ENCODE data around the gene SLC3A2.
"Not testable (repeated sequence)": the region's sequence is repeated elsewhere in the genome, so short reads cannot be mapped to it uniquely, and the experiment has no call there.

Gene SLC3A2

DNA sequence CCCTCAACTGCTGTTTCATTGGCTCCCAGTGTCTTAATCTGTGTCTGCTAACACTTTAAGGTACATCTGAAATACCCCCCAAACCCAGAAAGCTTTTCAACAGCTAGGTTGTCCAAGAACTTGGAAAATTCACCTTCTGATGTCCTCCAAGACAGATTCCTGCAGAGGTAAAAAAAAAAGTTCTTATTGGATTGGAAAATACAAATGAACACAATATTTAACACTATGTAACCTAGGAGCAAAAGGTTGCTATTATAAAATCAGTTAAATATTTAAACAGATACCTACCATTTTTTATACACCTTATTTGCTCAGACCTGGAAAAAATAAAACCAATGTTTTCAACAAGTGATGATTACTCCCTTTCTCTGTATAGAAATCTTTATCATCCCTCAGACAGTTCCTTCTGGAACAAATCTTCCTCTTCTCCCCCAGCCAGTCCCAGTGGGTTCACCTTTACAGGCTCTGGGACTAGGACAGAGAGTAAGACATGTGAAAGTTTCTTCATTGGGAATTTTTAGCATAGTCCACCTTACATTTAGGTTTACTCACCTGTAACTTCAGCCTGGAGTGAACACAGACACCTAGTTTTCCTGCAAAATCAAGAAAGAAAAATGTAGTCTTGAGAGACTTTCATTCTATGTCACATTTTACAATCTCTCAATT is 28.0 kb upstream of the SLC3A2 start:
- DNase-seq (ENCODE audit: low read depth), result no peak

DNA sequence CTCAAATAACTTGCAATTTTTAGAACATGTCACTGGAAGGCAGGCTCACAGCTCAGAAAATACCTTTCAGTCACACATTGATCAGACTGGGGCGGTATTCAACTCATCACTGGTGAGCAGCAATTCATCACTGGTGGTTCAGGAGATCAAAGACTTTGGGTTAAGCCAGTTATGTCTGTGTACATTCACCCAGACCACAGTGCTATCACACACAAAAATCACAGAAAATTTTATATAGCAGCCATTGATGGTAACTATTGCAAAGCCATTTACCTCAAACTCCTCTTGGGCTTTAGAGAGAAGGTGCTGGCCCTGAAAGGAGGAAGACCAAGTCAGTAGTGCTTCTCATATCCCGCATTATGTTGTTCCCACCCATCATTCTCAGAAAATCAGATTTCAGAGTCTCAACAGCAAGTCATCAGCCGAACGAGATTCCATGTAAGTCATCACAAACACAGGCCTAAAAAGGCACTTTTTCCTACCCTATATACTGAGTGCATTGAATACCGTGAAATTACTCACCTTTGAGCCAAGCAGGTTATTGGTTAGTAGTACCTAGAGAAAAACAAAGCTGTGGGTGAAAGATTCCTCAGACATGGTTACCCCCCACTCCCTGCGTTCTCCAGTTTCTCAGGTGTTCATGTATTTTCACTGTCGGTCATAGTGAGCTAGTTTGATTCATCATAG is 27.3 kb upstream of the SLC3A2 start:
- no peak for DNase-seq (ENCODE audit: low read depth)

DNA sequence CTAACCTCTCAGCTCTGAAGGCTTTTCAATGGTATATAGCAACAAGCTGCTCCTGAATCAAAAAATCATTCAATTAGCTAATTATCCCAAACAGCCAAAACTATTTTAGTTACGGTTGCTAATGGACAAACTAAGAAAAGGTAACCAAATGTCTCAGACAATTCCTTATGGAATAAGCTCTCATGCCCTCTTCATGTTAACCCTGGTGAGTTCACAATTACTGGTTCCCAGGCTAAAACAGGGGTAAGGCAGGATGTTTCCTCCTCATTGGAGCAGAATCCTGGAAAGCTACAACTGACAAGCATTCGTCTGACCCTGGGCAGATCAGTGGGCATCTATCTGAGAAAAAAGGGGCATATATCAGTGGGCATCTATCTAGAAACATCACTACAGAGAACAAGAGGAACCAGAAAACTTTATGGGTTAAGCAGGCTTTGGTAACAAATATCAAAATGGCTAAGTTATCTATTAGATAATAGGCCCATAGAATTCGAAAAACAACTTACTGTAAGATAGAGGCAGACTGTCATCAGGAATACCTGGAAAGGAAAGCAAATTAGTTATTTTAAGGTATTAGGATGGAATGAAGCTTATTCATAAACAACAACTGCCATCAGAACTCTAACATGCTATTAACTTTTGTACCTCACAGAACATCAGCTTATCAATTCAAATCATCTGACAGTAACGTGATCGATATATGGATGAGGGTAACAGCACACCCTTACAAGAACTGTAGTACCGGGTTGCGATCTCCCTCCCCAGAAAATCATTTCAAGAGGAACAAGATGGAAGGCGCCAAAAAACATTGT is 26.5 kb upstream of the SLC3A2 start:
- no peak for DNase-seq (ENCODE audit: low read depth)

DNA sequence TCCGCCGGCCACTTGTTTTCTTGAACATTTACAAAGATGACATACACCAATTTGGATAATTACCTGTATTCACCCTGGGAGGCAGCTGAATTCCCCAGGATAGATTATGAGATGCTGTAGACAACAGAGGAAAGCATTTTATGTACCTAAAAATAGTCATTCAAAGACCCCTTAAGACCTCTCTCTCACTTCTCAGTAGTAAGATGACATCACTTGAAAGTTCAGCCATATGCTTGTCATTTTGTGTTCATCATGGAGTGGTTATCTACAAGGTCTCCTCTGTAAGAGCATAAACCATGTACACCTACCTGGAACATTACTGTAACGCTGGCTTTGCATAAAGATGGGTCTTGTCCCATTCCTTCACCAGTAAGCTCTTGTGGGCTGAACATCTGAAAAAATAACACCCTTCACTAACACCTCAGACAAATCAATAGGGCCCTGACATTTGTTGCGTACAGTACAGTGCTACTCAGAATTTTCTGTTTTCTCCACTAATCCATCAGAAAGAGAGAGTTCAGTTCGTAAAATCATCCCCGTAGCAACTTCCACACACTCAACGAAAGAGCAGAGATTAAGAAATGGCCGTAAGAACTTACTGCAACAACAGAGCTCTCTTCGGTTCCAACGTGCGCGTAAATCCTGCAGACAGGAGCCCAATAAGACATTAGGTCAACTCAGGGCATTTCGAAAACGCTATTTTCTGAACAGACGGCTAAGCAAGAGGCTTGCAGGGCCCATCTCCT is 25.7 kb upstream of the SLC3A2 start:
- no peak for DNase-seq (ENCODE audit: low read depth)

DNA sequence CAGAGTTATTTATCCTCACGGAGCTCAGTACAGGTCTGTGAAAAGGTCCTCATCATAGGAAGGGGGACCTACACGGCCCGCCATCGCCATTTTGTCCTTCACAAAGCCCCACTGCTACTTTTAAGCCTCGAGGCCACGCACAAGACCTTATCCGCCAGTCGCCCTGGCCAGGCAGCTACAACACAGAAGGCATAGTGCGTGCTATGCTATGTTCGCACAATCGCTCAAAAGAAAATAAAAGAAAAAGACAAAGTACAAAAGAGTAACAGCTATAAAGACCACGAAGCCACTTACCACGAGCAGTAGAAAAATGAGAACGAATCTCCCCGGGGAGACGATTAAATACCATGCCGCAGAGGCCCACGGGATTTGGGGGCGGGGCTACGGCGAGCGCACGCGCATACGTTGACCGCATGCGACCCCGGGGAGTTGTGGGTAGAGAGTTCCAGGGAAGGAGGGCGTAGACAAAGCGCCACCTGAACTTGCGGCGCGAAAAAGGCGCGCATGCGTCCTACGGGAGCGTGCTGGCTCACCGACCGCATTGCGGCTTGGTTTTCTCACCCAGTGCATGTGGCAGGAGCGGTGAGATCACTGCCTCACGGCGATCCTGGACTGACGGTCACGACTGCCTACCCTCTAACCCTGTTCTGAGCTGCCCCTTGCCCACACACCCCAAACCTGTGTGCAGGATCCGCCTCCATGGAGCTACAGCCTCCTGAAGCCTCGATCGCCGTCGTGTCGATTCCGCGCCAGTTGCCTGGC is 24.9 kb upstream of the SLC3A2 start:
- DNase-seq (ENCODE audit: low read depth), result peak; percentile 97

DNA sequence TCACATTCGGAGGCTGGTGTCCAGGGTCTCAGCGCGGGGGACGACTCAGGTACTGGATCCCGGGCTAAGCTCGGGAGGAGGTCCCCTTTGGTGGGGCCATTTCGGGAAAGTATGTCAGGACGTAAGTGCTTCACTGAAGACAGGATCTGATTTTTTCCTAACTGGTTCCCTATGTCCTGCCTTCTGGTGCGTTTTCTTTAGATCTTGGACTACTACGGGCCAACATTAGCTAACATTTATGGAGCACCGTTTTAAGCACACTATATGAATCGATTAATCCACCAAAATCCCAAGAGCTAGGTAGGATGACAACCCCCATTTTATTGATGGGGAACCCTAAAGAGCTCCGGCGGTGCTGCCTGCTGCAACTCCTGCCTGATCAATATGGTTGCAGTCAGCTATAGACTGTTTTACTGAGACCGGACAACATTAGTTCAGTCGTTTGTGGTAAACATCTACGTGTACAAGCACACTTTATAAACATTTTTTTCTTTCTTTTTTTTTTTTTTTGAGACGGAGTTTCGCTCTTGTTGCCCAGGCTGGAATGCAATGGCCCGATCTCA is 24.3 kb upstream of the SLC3A2 start:
- DNase-seq (ENCODE audit: low read depth), result no peak

DNA sequence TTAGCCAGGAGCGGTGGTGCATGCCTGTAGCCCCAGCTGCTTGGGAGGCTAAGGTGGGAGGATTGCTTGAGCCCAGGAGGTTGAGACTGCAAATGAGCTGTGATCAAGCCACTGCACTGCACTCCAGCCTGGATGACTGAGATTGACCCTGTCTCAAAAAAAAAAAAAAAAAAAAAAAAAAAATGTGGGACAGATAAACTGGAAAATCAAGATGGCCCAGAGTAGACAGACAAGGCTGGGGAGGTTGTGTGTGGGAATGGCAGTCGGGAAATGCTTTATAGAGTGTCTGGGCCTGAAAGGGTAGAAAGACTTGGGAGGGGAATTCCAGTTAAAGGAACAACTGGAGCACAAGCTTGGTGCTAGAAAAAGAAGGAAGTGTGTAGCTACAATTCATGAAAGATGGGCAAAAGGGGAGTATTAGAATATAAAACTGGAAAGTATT is 23.1 kb upstream of the SLC3A2 start:
- no peak for DNase-seq (ENCODE audit: low read depth)

DNA sequence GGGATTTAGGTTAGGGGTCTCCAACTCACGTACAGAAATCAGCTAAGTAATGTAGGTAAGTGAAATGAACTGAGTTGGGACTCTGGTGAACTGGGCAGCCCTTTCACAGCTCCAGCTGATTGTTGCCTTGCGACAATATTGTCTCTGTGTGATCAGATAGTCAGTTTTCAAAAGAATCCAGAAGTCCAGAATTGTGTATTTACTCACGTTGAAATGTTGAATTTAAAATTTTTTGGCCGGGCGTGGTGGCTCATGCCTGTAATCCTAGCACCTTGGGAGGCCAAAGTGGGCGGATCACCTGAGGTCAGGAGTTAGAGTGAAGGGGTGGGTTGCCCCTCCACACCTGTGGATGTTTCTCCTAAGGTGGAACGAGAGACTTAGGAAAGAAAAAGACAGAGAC is 22.5 kb upstream of the SLC3A2 start:
- no peak for DNase-seq (ENCODE audit: low read depth)

DNA sequence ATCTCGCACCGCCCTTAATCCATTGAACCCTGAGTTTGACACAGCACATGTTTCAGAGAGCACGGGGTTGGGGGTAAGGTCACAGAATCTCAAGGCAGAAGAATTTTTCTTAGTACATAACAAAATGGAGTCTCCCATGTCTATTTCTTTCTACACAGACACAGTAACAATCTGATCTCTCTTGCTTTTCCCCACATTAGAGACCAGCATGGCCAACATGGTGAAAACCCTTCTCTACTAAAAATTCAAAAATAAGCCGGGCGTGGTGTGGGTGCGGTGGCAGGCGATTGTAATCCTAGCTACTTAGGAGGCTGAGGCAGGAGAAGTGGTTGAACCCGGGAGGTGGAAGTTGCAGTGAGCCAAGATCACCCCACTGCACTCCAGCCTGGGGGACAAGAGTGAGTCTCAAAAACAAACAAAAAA is 21.4 kb upstream of the SLC3A2 start:
- DNase-seq (ENCODE audit: low read depth), result not testable (repeated sequence)

DNA sequence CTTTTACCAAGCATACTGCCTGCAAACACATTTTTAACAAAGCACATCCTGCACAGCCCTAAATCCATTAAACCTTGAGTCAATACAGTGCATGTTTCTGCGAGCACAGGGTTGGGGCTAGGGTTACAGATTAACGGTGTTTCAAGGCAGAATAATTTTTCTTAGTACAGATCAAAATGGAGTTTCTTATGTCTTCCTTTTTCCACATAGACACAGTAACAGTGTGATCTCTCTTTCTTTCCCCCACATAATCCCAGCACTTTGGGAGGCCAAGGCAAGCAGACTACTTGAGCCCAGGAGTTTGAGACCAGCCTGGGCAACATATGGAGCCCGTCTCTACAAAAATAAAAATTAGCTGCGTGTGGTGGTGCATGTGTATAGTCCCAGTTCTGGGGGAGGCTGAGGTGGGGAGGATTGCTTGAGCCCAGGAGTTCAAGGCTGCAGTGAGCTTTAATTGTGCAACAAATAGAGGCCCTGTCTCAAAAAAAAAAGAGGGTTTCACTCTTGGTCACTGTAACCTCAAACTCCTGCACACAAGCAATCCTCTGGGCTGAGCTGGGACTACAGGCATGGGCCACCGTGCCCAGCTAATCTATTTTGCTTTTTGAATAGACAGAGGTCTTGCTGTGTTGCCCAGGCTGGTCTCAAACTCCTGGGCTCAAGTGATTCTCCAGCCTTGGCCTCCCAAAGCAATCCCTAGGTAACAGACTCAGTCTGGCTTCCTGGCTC is 19.7 kb upstream of the SLC3A2 start:
- no peak for DNase-seq (ENCODE audit: low read depth)

DNA sequence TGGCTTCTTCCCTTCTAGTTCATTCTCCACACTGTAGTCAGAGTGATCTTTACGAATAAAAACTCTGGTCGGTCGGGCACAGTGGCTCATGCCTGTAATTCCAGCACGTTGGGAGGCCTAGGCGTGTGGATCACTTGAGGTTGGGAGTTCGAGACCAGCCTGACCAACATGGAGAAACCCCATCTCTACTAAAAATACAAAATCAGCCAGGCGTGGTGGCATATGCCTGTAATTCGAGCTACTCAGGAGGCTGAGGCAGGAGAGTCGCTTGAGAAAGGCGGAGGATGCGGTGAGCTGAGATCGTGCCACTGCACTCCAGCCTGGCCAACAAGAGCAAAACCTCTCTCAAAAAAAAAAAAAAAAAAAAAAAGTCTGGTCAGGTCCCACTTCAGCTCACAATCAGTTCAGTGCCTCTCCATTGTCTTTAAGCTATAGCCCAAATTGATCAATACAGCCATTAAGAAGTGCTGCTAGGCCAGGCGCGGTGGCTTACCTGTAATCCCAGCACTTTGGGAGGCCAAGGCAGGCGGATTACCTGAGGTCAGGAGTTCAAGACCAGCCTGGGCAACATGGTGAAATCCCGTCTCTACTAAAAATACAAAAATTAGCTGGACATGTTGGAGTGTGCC is 19.0 kb upstream of the SLC3A2 start:
- not testable (repeated sequence) for DNase-seq (ENCODE audit: low read depth)

DNA sequence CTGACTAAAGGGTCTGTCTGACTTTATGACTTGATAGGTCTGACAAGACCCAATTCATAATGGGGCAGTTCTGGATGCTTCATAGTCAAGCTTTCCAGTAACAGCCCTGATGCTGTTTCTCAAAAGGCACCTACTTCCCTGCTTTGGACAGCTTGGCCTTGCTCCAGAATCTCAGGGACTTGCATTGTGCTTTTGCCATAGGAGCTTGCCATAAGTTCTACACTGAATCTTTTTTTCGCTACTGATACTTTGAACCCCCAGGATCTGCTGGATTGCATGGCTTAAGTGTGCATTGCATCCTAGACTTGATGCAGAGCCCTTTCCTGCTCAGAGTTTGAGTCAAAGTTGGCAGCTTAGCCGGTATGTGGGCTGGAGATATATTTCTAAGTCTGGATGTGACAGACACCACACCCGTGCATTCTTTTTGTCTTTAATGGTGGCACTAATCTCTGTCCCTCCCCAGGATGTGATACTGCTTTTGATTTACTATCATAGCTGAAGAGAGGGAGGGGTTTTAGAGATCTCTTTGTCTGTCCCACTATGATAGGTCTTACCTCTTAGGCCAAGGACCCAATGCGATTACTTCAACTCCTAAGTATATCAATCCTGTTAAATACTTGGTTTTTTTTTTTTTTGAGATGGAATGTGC is 16.9 kb upstream of the SLC3A2 start:
- no peak for DNase-seq (ENCODE audit: low read depth)

DNA sequence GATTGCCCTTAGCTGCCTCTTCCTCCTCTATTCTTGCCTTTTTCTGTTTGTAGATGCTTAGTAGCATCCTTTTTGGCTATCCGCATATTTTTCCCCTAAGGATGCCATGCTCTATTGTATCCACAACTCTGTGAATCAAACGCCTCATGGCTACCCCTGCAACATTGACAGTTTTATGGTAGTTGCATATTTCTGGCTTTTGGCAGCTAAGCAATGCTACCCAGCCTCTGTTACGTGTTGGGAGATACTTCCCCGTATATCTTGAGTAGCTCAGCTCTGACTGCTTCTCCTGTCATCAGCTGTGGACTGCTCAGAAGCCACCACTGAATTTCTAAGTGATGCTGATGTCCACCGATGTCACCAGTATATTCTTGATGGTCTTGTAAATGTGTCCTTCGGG is 15.1 kb upstream of the SLC3A2 start:
- no peak for DNase-seq (ENCODE audit: low read depth)

DNA sequence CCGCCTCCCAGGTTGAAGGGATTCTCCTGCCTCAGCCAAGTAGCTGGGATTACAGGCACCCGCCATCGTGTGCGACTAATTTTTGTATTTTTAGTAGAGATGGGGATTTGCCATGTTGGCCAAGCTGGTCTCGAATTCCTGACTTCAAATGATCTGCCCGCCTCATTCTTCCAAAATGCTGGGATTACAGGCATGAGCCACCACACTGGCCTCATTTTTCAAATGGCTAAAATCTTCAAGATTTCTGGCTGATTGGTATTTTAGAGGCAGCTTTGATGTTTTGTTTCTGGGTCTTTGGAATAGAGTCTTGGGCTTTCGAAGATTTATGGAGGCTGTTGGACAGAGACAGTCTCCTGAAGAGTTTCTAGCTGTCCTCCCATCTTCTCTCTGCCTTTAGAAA is 5.8 kb upstream of the SLC3A2 start:
- DNase-seq (ENCODE audit: low read depth), result no peak

DNA sequence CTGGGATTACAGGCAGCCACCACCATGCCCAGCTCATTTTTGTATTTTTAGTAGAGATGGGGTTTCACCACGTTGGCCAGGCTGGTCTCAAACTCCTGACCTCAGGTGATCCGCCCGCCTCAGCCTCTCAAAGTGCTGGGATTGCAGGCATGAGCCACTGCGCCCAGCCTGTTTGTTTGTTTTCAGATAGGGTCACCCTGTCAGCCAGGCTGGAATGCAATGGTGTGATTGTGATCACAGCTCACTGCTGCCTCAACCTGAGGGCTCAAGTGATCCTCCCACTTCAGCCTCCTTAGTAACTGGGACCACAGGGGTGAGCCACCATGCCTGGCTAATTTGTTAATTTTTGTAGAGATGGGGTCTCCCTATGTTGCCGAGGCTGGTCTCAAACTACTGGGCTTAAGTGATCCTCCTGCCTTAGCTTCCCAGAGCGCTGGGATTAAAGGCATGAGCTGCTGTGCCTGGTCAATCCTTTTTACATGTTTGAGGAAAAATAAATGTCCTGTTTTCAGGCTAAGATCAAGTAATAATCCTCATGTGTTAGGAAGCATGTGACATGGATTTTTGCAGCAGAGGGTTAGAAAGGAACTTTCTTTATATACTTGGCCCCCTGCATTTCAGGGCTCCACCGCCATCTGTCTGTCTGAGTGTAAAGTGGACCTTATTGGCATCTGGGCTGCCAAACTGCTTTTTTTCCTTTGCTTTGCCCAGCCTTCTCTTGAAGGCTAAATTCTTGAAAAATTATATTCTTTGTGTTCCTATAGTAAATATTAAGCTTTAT is 4.8 kb upstream of the SLC3A2 start:
- DNase-seq (ENCODE audit: low read depth), result no peak

DNA sequence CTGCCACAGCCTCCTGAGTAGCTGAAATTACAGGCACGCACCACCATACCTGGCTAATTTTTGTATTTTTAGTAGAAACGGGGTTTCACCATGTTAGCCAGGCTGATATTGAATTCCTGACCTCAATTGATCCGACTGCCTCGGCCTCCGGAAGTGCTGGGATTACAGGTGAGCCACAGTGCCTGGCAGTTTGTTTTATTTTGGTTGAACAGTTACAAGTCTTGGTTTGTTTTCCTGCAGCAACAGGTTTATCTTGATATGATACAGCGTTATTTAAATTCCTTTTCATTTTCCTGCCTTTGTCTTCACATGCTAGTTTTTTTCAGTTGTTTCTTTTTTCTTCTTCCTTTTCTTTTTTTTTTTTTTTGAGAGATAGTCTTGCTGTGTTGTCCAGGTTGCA is 4.0 kb upstream of the SLC3A2 start:
- DNase-seq (ENCODE audit: low read depth), result no peak

DNA sequence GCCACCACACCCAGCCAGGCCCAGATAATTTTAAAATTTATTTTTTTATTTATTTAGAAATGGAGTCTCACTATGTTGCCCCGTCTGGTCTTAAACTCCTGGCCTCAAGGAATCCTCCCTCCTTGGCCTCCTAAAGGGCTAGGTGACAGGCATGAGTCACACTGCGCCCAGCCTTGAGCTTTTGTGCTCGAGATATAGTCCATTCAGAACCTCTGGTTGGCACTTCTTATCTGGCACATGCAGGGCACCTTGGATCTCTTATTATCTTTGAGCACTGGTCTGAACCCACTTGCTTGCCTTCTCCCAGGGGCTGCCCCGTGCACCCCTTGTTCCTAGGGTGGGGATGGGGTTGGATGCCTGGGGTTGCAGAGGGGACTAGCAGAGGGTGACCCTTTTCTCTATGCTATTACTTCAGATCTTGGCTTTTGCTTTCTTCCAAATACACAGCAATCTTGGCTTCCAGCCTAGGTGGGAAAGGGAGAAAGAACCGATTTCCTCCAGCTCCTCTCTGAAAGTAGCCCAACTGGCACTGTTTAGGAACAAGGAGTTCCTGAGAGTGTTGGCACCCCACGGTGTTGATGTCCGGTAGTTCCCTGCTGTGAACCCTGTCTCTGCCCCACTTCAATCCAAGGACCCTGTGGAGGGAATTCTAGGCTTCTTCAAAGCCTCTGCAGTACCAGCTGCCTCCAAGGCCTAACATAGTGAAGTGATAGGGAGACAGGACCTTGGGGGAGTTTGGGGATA is 1.3 kb upstream of the SLC3A2 start:
- no peak for DNase-seq (ENCODE audit: low read depth)

DNA sequence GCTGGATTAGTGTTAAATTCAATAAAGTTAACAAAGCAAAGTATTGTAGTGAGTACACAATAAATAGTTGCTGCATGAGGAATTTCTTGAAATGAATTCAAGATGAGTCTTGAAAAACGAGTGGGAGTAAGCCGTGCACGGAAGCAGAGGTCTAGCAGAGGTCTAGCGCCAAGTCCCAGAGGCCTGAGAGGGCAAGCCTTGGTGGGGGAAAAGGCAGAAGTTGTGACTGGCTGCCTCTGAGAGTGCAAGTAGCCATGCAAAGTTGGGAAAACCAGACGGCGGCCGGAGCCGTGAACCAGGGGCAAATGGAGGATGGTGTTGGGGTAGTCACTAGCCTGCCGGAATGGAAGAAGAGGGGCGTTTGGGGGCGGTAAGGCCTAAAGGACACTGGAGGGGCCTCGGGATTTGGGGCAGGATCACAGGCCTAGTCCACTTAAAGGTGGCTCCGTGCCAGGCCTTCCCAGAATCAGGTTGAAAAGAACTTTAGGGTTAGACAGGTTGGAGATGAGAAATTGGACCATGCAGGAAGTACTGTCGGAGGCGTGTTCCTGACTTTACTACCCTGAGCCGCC is 379 bp upstream of the SLC3A2 start:
- DNase-seq (ENCODE audit: low read depth), result peak; percentile 72
